ENCODE results near the gene LAMP2.

DNA sequence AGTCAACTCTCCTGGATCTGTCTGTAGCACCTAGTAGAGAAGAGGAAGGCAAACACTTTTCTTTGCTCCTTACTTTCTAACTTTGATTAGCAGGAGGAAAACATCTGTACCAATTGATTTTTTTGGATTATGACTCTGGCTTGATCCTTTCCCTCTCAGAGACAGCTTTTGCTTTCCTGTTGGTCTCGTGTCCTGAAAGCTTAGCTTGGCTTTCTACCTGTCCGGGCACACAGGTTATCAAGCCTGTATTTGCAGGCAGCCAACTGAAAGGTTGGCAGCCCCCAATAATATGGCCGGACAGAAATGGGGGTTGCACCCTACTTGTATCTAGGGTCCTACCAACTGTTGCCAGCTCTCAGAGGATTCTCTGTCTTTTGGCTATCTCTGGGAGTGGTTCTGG is 43.1 kb upstream of the LAMP2 start:
- TF ChIP-seq, protein P1, sequence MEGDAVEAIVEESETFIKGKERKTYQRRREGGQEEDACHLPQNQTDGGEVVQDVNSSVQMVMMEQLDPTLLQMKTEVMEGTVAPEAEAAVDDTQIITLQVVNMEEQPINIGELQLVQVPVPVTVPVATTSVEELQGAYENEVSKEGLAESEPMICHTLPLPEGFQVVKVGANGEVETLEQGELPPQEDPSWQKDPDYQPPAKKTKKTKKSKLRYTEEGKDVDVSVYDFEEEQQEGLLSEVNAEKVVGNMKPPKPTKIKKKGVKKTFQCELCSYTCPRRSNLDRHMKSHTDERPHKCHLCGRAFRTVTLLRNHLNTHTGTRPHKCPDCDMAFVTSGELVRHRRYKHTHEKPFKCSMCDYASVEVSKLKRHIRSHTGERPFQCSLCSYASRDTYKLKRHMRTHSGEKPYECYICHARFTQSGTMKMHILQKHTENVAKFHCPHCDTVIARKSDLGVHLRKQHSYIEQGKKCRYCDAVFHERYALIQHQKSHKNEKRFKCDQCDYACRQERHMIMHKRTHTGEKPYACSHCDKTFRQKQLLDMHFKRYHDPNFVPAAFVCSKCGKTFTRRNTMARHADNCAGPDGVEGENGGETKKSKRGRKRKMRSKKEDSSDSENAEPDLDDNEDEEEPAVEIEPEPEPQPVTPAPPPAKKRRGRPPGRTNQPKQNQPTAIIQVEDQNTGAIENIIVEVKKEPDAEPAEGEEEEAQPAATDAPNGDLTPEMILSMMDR (IDR thresholded peaks at IDR 0.05), result no peak
- TF ChIP-seq POLR2A (IDR thresholded peaks at IDR 0.05), result no peak

All from uterus (tissue), 2 donors.